GM06990 (cell line): ENCODE data around the gene C14orf39.
"Not testable (repeated sequence)": the region's sequence is repeated elsewhere in the genome, so short reads cannot be mapped to it uniquely, and the experiment has no call there.

Experiments
- DNase-seq: peaks from one replicate; pipeline ENCODE4 v3.0.0-alpha.2; 2011; ENCODE audit not compliant: insufficient read length; ENCODE audit errors: extremely low read depth
- H3K27me3 ChIP-seq: replicated peaks from 2 replicates; pipeline ENCODE4 v1.6.0; 2011; ENCODE audit warnings: low read length; ENCODE audit not compliant: control insufficient read depth, insufficient read depth
- H3K36me3 ChIP-seq: 2 replicates; pipeline ENCODE4 v1.5.1; 2011; ENCODE audit warnings: low read length; ENCODE audit not compliant: control insufficient read depth, insufficient read depth
- H3K4me3 ChIP-seq: replicated peaks from 2 replicates; pipeline ENCODE4 v1.5.1; 2011; ENCODE audit warnings: low read depth, mild to moderate bottlenecking, control low read depth, low read length
- CTCF ChIP-seq: IDR thresholded peaks from 2 replicates; pipeline ENCODE4 v1.5.1; 2011; ENCODE audit warnings: low read length, control low read depth, mild to moderate bottlenecking, inconsistent platforms; ENCODE audit not compliant: insufficient read depth, poor library complexity, severe bottlenecking

The C14orf39 gene

GRCh38 chr14:60485057-60485597, 736 bp downstream of the C14orf39 start:
- Histone ChIP-seq H3K27me3 (no peaks in the 10 kb centered on the region; the same call in 1 of the 2 replicates), H3K36me3 (no peaks in the 10 kb centered on the region), H3K4me3 (no peak overlapping the region)
- TF ChIP-seq CTCF: no peak
- no peak for DNase-seq

GRCh38 chr14:60482743-60483142, 3.1 kb downstream of the C14orf39 start:
- H3K27me3 ChIP-seq: no peaks in the 10 kb centered on the region; the same call in 1 of the 2 replicates
- H3K36me3 ChIP-seq: no peaks in the 10 kb centered on the region
- no peak for DNase-seq
- no peak for TF ChIP-seq CTCF
- H3K4me3 ChIP-seq: no peak overlapping the region

- H3K27me3 ChIP-seq, H3K36me3 ChIP-seq, H3K4me3 ChIP-seq, DNase-seq: not testable (repeated sequence)
Observed at GRCh38 chr14:60480248-60480647, 5.6 kb downstream of the C14orf39 start.

- Histone ChIP-seq H3K36me3 (no peaks in the 10 kb centered on the region), H3K4me3 (no peak overlapping the region), H3K27me3 (no peaks in the 10 kb centered on the region)
- no peak for TF ChIP-seq CTCF
- no peak for DNase-seq
Observed at GRCh38 chr14:60455875-60456274, 30.0 kb downstream of the C14orf39 start.

GRCh38 chr14:60430276-60430675, 55.6 kb downstream of the C14orf39 start:
- no peak for TF ChIP-seq CTCF
- Histone ChIP-seq H3K27me3 (no peaks in the 10 kb centered on the region), H3K36me3 (no peaks in the 10 kb centered on the region), H3K4me3 (no peak overlapping the region)
- DNase-seq: no peak

GRCh38 chr14:60420050-60420449, 65.8 kb downstream of the C14orf39 start:
- H3K4me3 ChIP-seq: no peak overlapping the region
- H3K27me3 ChIP-seq: no peaks in the 10 kb centered on the region
- DNase-seq: no peak
- TF ChIP-seq CTCF: no peak
- no peaks in the 10 kb centered on the region for H3K36me3 ChIP-seq

GRCh38 chr14:60397550-60397949, 88.3 kb downstream of the C14orf39 start:
- H3K36me3 ChIP-seq, H3K27me3 ChIP-seq, DNase-seq, H3K4me3 ChIP-seq: not testable (repeated sequence)
